Prostate gland (tissue), 2 donors: ENCODE measurements around the gene WAS. TPM values are rescaled to one million over a fixed set of nuclear protein-coding genes. Genes with fewer than 3 reads are reported as not detected.

Source experiments
- DNase-seq: peaks from one replicate; pipeline ENCODE4 v3.0.0-alpha.2; 2019; ENCODE audit warnings: low spot score
- H3K27ac ChIP-seq, 2 donors: fragments of 200-600 bp; sonication (generic); 2 replicates each; pipeline ENCODE4 v1.5.1; 2017 to 2019
- H3K27me3 ChIP-seq: fragments of 200-600 bp; sonication (generic); replicated peaks from 2 replicates; pipeline ENCODE4 v1.5.1; 2019; ENCODE audit not compliant: insufficient read depth
- H3K36me3 ChIP-seq, 2 donors: fragments of 200-600 bp; sonication (generic); 1 replicate in 1 of 2; 2 replicates in 1 of 2; pipeline versions ENCODE4 v1.5.1 to v1.8.1; 2017 to 2019
- H3K4me1 ChIP-seq: fragments of 200-600 bp; sonication (generic); replicated peaks from 2 replicates; pipeline ENCODE4 v1.5.1; 2019
- H3K4me3 ChIP-seq, 2 donors: fragments of 200-600 bp; sonication (generic); 2 replicates each; pipeline ENCODE4 v1.5.1; 2017 to 2019
- H3K9me3 ChIP-seq: fragments of 200-600 bp; sonication (generic); 2 replicates; pipeline ENCODE4 v1.5.1; 2017
- CTCF ChIP-seq, 4 experiments: fragments of 200-600 bp in 2 of 4; fragments of 450-650 bp in 2 of 4; sonication (generic) in 2 of 4; IDR thresholded peaks; 1 replicate in 3 of 4; 2 replicates in 1 of 4; pipeline ENCODE4 v1.5.1; 2016 to 2019; ENCODE audit warnings: antibody characterized with exemption in 4 of 4, mild to moderate bottlenecking in 2 of 4, moderate library complexity in 2 of 4
- POLR2A ChIP-seq: fragments of 450-650 bp; IDR thresholded peaks from one replicate; pipeline ENCODE4 v1.6.1; 2016; ENCODE audit warnings: antibody characterized with exemption, mild to moderate bottlenecking
- POLR2AphosphoS5 ChIP-seq: sonication (generic); formaldehyde crosslinking; IDR thresholded peaks from one replicate; pipeline ENCODE4 v1.6.1; 2017; ENCODE audit warnings: antibody characterized with exemption
- WGBS: methylation state at CpG from one replicate; pipeline ENCODE4 v1.1.5; 2018; 5-methylcytosine and 5-hydroxymethylcytosine counted together
- intact Hi-C: fragments of 100-400 bp; cut with DNase I; formaldehyde crosslinking; loops from one replicate; pipeline ENCODE4 v1.14.2; 2022
- total RNA-seq, 2 donors: library from RNA; depleted of rRNA; stranded (reverse); fragments of >200 nt; gene quantifications; one replicate each; pipeline ENCODE4 v1.1.0, GENCODE V29; 2016

Gene WAS
- total RNA-seq, 2 donors from 2014 or later = 2.5 to 10.5 TPM

- TF ChIP-seq POLR2AphosphoS5 (no peak), POLR2A (no peak), CTCF (IDR thresholded peaks at IDR 0.05) (no peak)
- Histone ChIP-seq H3K4me1 (no peaks in the 10 kb centered on the region), H3K27ac (peak overlapping the region; percentile 83 to 86), H3K9me3 (no peaks in the 10 kb centered on the region), H3K27me3 (no peaks in the 10 kb centered on the region), H3K36me3 (no peaks in the 10 kb centered on the region), H3K4me3 (peak overlapping the region; percentile 46 to 63)
- intact Hi-C loops = loop anchor here (2.0 to 10.0 kb wide), 2 partner anchors 40 to 108 kb away; partner anchors contain the start of gene HDAC6
- no peak for DNase-seq
- WGBS = under 1% methylated on average over 20 of the region's 56 CpGs
Measured at GRCh38 chrX:48696909-48697727, 13.5 kb downstream of the WAS start.

DNA sequence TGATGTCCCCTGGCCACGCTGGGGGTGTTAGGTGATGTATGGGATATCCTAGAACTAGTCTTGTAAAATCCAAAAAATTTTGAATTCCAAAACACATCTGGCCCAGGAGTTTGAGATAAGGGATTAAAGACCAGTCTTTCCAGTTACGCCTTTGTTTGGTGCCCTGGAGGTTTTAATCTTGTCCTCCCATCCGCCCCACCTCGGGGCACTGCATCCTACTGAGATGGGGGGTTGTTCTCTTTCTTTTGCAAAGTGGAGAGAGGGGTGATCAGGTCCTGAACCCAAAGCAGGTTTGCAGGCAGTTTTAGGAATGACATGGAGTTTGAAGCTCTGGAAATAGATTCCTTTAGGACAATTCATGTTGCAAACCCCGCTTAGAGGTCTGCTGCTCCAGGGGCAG, 14.7 kb downstream of the WAS start:
- no peaks in the 10 kb centered on the region for H3K27me3 ChIP-seq
- 74% methylated on average over 5 of the region's 5 CpGs for WGBS
- H3K27ac ChIP-seq = no peak overlapping the region
- no peak overlapping the region for H3K4me3 ChIP-seq
- DNase-seq = no peak
- no peaks in the 10 kb centered on the region for H3K4me1 ChIP-seq
- no peaks in the 10 kb centered on the region for H3K9me3 ChIP-seq
- TF ChIP-seq POLR2AphosphoS5 (no peak), POLR2A (no peak)
- H3K36me3 ChIP-seq = no peaks in the 10 kb centered on the region
- intact Hi-C loops = loop anchor here (10.0 kb wide), 1 partner anchor 106 kb away; the partner anchor contains the start of gene HDAC6

GRCh38 chrX:48700246-48700645, 16.6 kb downstream of the WAS start:
- Histone ChIP-seq H3K4me3 (no peak overlapping the region), H3K27ac (no peak overlapping the region), H3K9me3 (no peaks in the 10 kb centered on the region), H3K4me1 (no peaks in the 10 kb centered on the region), H3K27me3 (no peaks in the 10 kb centered on the region), H3K36me3 (no peaks in the 10 kb centered on the region)
- DNase-seq = no peak
- WGBS = 100% methylated on average over 1 of the region's 23 CpGs
- intact Hi-C loops = no loop called here
- no peak for TF ChIP-seq CTCF (IDR thresholded peaks at IDR 0.05)
- no peak for TF ChIP-seq POLR2A
- TF ChIP-seq POLR2AphosphoS5 = no peak

GRCh38 chrX:48700951-48701653, 17.5 kb downstream of the WAS start:
- 76% methylated on average over 3 of the region's 3 CpGs for WGBS
- Histone ChIP-seq H3K27me3 (no peaks in the 10 kb centered on the region), H3K27ac (no peak overlapping the region), H3K36me3 (no peaks in the 10 kb centered on the region), H3K9me3 (no peaks in the 10 kb centered on the region), H3K4me3 (no peak overlapping the region), H3K4me1 (no peaks in the 10 kb centered on the region)
- intact Hi-C loops = no loop called here
- no peak for DNase-seq
- TF ChIP-seq POLR2AphosphoS5 (no peak), CTCF (IDR thresholded peaks at IDR 0.05) (no peak), POLR2A (no peak)

GRCh38 chrX:48702032-48702431, 18.4 kb downstream of the WAS start:
- WGBS = no CpG with 5 or more reads among the region's 2 CpGs
- Histone ChIP-seq H3K4me3 (no peak overlapping the region), H3K27me3 (no peaks in the 10 kb centered on the region), H3K9me3 (no peaks in the 10 kb centered on the region), H3K4me1 (no peaks in the 10 kb centered on the region), H3K27ac (no peak overlapping the region), H3K36me3 (no peaks in the 10 kb centered on the region)
- no peak for DNase-seq
- TF ChIP-seq POLR2A (no peak), CTCF (IDR thresholded peaks at IDR 0.05) (no peak), POLR2AphosphoS5 (no peak)
- intact Hi-C loops = no loop called here
